SH-SY5Y (cell line): Measurements from ENCODE around the gene ARHGAP24.

Experiments used
- GATA2 ChIP-seq: IDR thresholded peaks from 2 replicates; pipeline ENCODE4 v1.6.1; 2011; ENCODE audit warnings: mild to moderate bottlenecking, low read depth, low read length
- GATA3 ChIP-seq: IDR thresholded peaks from 2 replicates; pipeline ENCODE4 v1.6.1; 2011; ENCODE audit warnings: low read depth, mild to moderate bottlenecking, low read length, moderate library complexity

- no peak for TF ChIP-seq GATA2
- no peak for TF ChIP-seq GATA3
Measured at GRCh38 chr4:85748654-85749053, 273.7 kb downstream of the ARHGAP24 start.
